Left lung (tissue), 10 donors: ENCODE measurements around the gene CDCA3. TPM values are rescaled to one million over a fixed set of nuclear protein-coding genes. Genes with fewer than 3 reads are reported as not detected.

Experiments used
- ATAC-seq: fragments of 200-7000 bp; cut with Tn5 transposase; one replicate; pipeline ENCODE4 v1.9.1; 2020; ENCODE audit warnings: moderate library complexity
- DNase-seq, 4 donors: peaks; one replicate each; pipeline ENCODE4 v3.0.0-alpha.2; 2013 to 2020
- H3K27ac ChIP-seq, 2 donors: fragments of 200-600 bp; sonication (generic) in 1 of 2; one replicate each; pipeline versions ENCODE4 v1.5.0 to v1.8.0; 2020 to 2021
- H3K27me3 ChIP-seq, 2 donors: fragments of 200-600 bp; sonication (generic) in 1 of 2; one replicate each; pipeline versions ENCODE4 v1.5.0 to v1.8.0; 2020 to 2021
- H3K36me3 ChIP-seq, 2 donors: fragments of 200-600 bp; sonication (generic) in 1 of 2; one replicate each; pipeline versions ENCODE4 v1.5.0 to v1.8.0; 2020 to 2021
- H3K4me1 ChIP-seq, 2 donors: fragments of 200-600 bp; one replicate each; pipeline ENCODE4 v1.8.0; 2021
- H3K4me3 ChIP-seq, 2 donors: fragments of 200-600 bp; sonication (generic) in 1 of 2; one replicate each; pipeline versions ENCODE4 v1.5.0 to v1.8.0; 2020 to 2021; ENCODE audit warnings: mild to moderate bottlenecking in 1 of 2
- H3K9me3 ChIP-seq, 2 donors: fragments of 200-600 bp; sonication (generic) in 1 of 2; one replicate each; pipeline versions ENCODE4 v1.5.0 to v1.8.0; 2020 to 2021
- intact Hi-C, 2 donors: fragments of 100-400 bp; cut with DNase I; formaldehyde crosslinking; loops; one replicate each; pipeline versions ENCODE4 v1.11.2 to v1.14.2; 2022
- polyA plus RNA-seq, 6 donors: library from polyadenylated mRNA; unstranded; fragments of 120-200 nt; gene quantifications; one replicate each; pipeline ENCODE4 v1.2.1, GENCODE V29; 2013; ENCODE audit not compliant: insufficient read length in 6 of 6
- total RNA-seq, 2 donors: library from RNA; stranded (reverse); fragmentation: NEBNext Ultra II Directional; extraction: Animal tissue kit (Norgen Biotek cat#: 25700); gene quantifications; one replicate each; pipeline ENCODE4 v1.2.1, GENCODE V29; 2021
- TF ChIP-seq, protein P1 (sequence below), 2 donors: fragments of 200-600 bp; sonication (generic) in 1 of 2; IDR thresholded peaks; one replicate each; pipeline versions ENCODE4 v1.5.0 to v1.8.0; 2021; ENCODE audit warnings: antibody characterized with exemption in 2 of 2
- donor health status: DM: no; HTN: yes; CAD: no.
- donor health status: DM: no; HTN: no; CAD: no.

CDCA3 gene
- total and polyA plus RNA-seq, 8 donors, result 2.0 to 59.2 (median 28.2) TPM

DNA sequence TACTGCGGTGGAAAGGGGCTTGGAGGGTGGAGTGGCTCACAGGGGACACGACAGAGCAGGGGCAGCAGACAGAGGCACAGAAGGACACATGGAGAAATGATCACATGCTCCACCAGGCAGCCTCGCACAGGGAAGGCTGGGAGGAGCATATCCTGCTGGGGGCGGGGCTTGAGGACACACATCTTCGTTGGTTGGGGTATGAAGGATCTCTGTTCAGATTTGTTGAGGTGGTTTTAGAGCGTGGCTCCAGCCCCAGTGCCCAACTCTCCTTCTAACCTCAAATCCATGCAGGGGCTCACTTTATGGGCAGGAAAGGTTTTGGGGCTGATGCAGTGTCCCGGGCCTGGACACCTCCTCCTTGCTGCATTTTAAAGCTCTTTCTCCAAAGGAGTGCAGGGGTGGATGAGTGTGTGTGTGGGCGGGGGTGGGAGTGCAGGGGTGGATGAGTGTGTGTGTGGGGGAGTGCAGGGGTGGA is 23.6 kb downstream of the CDCA3 start:
- Histone ChIP-seq H3K36me3 (no peaks in the 10 kb centered on the region), H3K4me3 (no peak overlapping the region), H3K27ac (peak overlapping the region in 1 of 2 donors; percentile 56), H3K9me3 (no peaks in the 10 kb centered on the region), H3K4me1 (peaks cover 9 to 34% of the 10 kb centered on the region in 2 donors), H3K27me3 (peaks cover 0 to 81% of the 10 kb centered on the region in 2 donors)
- DNase-seq, result peak; percentile 56 to 88 (median 74)
- TF ChIP-seq, protein P1, sequence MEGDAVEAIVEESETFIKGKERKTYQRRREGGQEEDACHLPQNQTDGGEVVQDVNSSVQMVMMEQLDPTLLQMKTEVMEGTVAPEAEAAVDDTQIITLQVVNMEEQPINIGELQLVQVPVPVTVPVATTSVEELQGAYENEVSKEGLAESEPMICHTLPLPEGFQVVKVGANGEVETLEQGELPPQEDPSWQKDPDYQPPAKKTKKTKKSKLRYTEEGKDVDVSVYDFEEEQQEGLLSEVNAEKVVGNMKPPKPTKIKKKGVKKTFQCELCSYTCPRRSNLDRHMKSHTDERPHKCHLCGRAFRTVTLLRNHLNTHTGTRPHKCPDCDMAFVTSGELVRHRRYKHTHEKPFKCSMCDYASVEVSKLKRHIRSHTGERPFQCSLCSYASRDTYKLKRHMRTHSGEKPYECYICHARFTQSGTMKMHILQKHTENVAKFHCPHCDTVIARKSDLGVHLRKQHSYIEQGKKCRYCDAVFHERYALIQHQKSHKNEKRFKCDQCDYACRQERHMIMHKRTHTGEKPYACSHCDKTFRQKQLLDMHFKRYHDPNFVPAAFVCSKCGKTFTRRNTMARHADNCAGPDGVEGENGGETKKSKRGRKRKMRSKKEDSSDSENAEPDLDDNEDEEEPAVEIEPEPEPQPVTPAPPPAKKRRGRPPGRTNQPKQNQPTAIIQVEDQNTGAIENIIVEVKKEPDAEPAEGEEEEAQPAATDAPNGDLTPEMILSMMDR (IDR thresholded peaks at IDR 0.05), result no peak
- peak; percentile 53 for ATAC-seq
- intact Hi-C loops, result no loop called here

DNA sequence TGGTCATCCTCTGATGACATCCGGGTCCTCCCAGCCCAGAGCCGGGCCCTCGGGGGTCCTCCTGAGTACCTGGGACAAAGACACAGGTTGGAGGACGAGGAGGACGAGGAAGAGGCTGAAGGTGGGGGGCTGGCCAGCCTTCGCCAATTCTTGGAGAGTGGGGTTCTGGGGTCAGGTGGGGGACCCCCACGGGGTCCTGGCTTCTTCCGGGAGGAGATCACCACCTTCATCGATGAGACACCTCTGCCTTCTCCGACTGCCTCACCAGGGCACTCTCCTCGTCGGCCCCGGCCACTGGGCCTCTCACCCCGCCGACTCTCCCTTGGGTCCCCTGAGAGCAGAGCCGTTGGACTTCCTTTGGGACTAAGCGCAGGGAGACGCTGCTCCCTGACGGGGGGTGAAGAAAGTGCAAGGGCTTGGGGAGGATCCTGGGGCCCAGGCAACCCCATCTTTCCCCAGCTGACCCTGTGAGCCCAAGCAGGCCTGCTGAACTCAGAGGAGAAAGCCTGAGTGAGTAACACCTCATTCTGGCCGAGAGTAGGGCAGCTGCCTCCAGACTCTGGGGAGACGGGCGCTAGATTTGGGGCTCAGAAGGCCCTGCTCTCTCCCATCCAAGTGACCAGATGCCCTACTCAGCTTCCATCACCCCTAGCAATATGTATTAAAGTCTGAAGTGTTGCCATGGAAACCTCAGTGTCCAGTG is 24.2 kb downstream of the CDCA3 start:
- DNase-seq (no peak), ATAC-seq (no peak)
- peaks cover 9 to 39% of the 10 kb centered on the region in 2 donors for H3K4me1 ChIP-seq
- H3K27me3 ChIP-seq, result peaks cover 0 to 87% of the 10 kb centered on the region in 2 donors
- intact Hi-C loops, result no loop called here
- TF ChIP-seq, protein P1 (IDR thresholded peaks at IDR 0.05), result no peak
- H3K4me3 ChIP-seq, result no peak overlapping the region
- no peaks in the 10 kb centered on the region for H3K36me3 ChIP-seq
- H3K27ac ChIP-seq, result peak overlapping the region in 1 of 2 donors; percentile 56
- no peaks in the 10 kb centered on the region for H3K9me3 ChIP-seq

DNA sequence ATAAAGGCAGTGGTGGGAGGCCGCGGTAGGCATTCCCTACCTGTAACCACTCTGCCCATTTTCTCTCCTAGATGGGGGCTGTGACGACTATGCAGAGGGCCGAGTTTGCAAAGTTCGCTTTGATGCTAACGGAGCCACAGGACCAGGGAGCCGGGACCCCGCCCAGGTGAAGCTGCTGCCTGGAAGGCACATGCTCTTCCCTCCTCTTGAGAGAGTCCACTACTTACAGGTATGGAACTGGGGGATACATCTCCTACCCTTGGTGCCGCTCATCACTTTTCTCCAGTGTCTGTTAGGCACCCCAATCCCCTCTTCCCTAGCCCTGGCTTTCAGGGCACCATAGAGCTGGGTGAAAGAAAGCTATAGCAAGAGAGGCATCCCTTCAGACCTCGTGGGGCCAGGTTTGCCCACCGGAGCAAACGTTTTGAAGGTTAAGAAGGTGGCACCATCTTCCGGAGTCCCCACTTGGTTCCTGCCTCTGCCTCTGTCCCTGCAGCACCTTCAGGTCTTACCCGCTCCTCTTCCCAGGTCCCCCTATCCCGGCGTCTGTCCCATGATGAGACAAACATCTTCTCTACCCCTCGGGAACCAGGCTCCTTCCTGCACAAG is 24.9 kb downstream of the CDCA3 start:
- Histone ChIP-seq H3K4me3 (no peak overlapping the region), H3K36me3 (no peaks in the 10 kb centered on the region), H3K27me3 (peaks cover 0 to 93% of the 10 kb centered on the region in 2 donors), H3K9me3 (no peaks in the 10 kb centered on the region), H3K4me1 (peaks cover 9 to 46% of the 10 kb centered on the region in 2 donors), H3K27ac (no peak overlapping the region)
- TF ChIP-seq, protein P1 (IDR thresholded peaks at IDR 0.05), result no peak
- ATAC-seq (no peak), DNase-seq (no peak)
- intact Hi-C loops, result no loop called here

DNA sequence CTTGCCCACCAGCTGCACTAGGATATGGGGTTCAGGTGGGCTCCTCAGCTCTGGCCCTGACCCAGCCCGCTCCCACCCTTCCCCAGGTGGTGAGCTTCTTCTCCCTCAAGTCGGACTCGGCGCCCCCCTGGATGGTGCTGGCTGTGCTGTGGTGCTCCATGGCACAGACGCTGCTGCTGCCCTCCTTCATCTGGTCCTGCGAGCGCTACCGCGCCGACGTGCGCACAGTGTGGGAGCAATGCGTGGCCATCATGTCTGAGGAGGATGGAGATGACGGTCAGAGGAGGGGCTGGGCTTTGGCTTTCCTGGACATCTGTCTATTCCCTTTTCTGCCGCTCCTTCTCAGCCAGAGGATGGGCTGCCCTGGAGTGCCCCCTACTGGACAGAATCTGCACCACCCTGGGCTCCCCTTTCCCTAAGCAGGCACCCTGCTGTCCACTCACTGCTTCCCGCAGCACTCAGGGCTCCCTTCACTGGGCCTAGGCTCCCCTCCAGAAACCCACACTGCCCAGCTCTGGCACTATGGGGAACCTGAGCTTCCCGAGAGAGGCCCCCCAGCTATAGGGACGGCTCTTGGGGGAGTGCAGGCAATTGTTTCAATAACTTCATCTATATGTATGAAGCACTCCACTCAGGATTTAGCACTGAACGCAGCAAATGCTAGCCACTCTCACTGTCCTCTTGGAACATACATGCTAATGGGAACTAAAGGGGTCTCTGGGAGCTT is 25.5 kb downstream of the CDCA3 start:
- H3K27ac ChIP-seq, result no peak overlapping the region
- DNase-seq, result peak; percentile 83 to 94 (median 87)
- H3K27me3 ChIP-seq, result peaks cover 0 to 92% of the 10 kb centered on the region in 2 donors
- TF ChIP-seq, protein P1 (IDR thresholded peaks at IDR 0.05), result peak; percentile 79 to 99
- no peaks in the 10 kb centered on the region for H3K9me3 ChIP-seq
- no peak overlapping the region for H3K4me3 ChIP-seq
- no peaks in the 10 kb centered on the region for H3K36me3 ChIP-seq
- peaks cover 9 to 50% of the 10 kb centered on the region in 2 donors for H3K4me1 ChIP-seq
- intact Hi-C loops, result no loop called here
- peak; percentile 77 for ATAC-seq
